Measurements from ENCODE around the gene NAA11. TPM values are rescaled to one million over a fixed set of nuclear protein-coding genes. Genes with fewer than 3 reads are reported as not detected.

NAA11 gene
- polyA plus RNA-seq, 2 of the 4 experiments (the other 2 are of a cell fraction), result not detected

GRCh38 chr4:79319975-79320374, 5.9 kb downstream of the NAA11 start (continued):
- no peak for TF ChIP-seq USF2 (IDR thresholded peaks at IDR 0.05)

- no peak for DNase-seq (ENCODE audit: low read depth in 1 of 2, low spot score in 1 of 2)
- ATAC-seq, result no peak
- H3K27ac ChIP-seq, result no peak overlapping the region
- FAIRE-seq, result no peak
- no peak overlapping the region for H3K4me3 ChIP-seq
- no peaks in the 10 kb centered on the region for H3K9me3 ChIP-seq
- H3K4me1 ChIP-seq, result no peaks in the 10 kb centered on the region
- ChIA-PET POLR2A (no interaction called here), CTCF (no interaction called here)
- H3K4me2 ChIP-seq, result no peak overlapping the region
- no peak for TF ChIP-seq PBX3 (IDR thresholded peaks at IDR 0.05)
- no peak for TF ChIP-seq ATOH8 (CRISPR knock-in tag; IDR thresholded peaks at IDR 0.05; ENCODE audit: low read depth)
- TF ChIP-seq JUNB (IDR thresholded peaks at IDR 0.05), result no peak
- no peak for TF ChIP-seq MYC (IDR thresholded peaks at IDR 0.05; ENCODE audit: borderline replicate concordance, low read length)
- no peak for TF ChIP-seq RCOR1 (IDR thresholded peaks at IDR 0.05; ENCODE audit: low read depth, low read length)
- TF ChIP-seq ZNF302 (CRISPR knock-in tag; IDR thresholded peaks at IDR 0.05), result no peak
Observed at GRCh38 chr4:79317711-79318110, 8.2 kb downstream of the NAA11 start.

GRCh38 chr4:79315891-79316290, 10.0 kb downstream of the NAA11 start:
- DNase-seq (ENCODE audit: low read depth in 1 of 2, low spot score in 1 of 2) (no peak), FAIRE-seq (no peak), ATAC-seq (no peak)
- H3K4me1 ChIP-seq, result no peaks in the 10 kb centered on the region
- no peak overlapping the region for H3K27ac ChIP-seq
- CTCF ChIA-PET, result no interaction called here
- H3K9me3 ChIP-seq, result no peaks in the 10 kb centered on the region
- no peak for TF ChIP-seq RNF2 (IDR thresholded peaks at IDR 0.05; ENCODE audit: borderline replicate concordance, low read depth)
- no peak for TF ChIP-seq RARB (CRISPR knock-in tag; IDR thresholded peaks at IDR 0.05)
- no peak for TF ChIP-seq RAD21 (conservative IDR thresholded peaks at IDR 0.05 in 1 of 2, IDR thresholded peaks at IDR 0.05 in 1 of 2)
- TF ChIP-seq BCL3 (IDR thresholded peaks at IDR 0.05), result no peak
- TF ChIP-seq JUNB (IDR thresholded peaks at IDR 0.05), result no peak
- TF ChIP-seq TFCP2L1 (CRISPR knock-in tag; IDR thresholded peaks at IDR 0.05), result no peak
- no peak for TF ChIP-seq KDM5A (IDR thresholded peaks at IDR 0.05)
- no peak for TF ChIP-seq POLR2A (IDR thresholded peaks at IDR 0.05; ENCODE audit: low read length)
- TF ChIP-seq HDAC2 (IDR thresholded peaks at IDR 0.05), result no peak
- no peak for TF ChIP-seq ESRRA (IDR thresholded peaks at IDR 0.05; ENCODE audit: borderline replicate concordance, low read length)
- TF ChIP-seq MAZ (IDR thresholded peaks at IDR 0.05; ENCODE audit: borderline replicate concordance, low read depth, low read length), result no peak
- TF ChIP-seq NPAS2 (CRISPR knock-in tag; IDR thresholded peaks at IDR 0.05; ENCODE audit: borderline replicate concordance), result no peak
- TF ChIP-seq FOXS1 (CRISPR knock-in tag; IDR thresholded peaks at IDR 0.05), result no peak
- no peak for TF ChIP-seq EHMT2 (IDR thresholded peaks at IDR 0.05; ENCODE audit: low read depth)
- TF ChIP-seq HOXB5 (CRISPR knock-in tag; IDR thresholded peaks at IDR 0.05), result no peak
- no peak overlapping the region for H3K4me2 ChIP-seq
- POLR2A ChIA-PET, result no interaction called here
- H3K4me3 ChIP-seq, result no peak overlapping the region
- 45% methylated on average over 2 of the region's 2 CpGs for WGBS (ENCODE audit: missing lambda C conversion rate)
